ENCODE measurements around the gene VSIR. TPM values are rescaled to one million over a fixed set of nuclear protein-coding genes. Genes with fewer than 3 reads are reported as not detected.

Gene VSIR
- total and polyA plus RNA-seq, 9 of the 15 experiments (the other 6 are each of a cell fraction or from before 2014, with no cell fraction given): 0.14 to 20.5 (median 9.3) TPM

- TF ChIP-seq MGA (IDR thresholded peaks at IDR 0.05) (no peak), WHSC1 (IDR thresholded peaks at IDR 0.05; ENCODE audit: low read length) (no peak), ZBTB33 (CRISPR knock-in tag; IDR thresholded peaks at IDR 0.05) (no peak), ETV1 (tag; conservative IDR thresholded peaks at IDR 0.05; ENCODE audit: low read depth) (no peak), E2F8 (IDR thresholded peaks at IDR 0.05; ENCODE audit: low read depth, partially characterized antibody) (no peak), SRSF7 (optimal IDR thresholded peaks at IDR 0.05; ENCODE audit: low read depth, low read length) (no peak), RAD21 (CRISPR knock-in tag; conservative IDR thresholded peaks at IDR 0.05 in 1 of 2, IDR thresholded peaks at IDR 0.05 in 1 of 2) (0 out of 4 replicates have a peak, but pooled peaks of 1 of the 2 experiments have one; percentile 9), FOXA3 (CRISPR knock-in tag; conservative IDR thresholded peaks at IDR 0.05 in 1 of 2, IDR thresholded peaks at IDR 0.05 in 1 of 2) (no peak)
Measured at GRCh38 chr10:71708897-71709882, 64.1 kb downstream of the VSIR start (continued).
